ENCODE data around the gene MST1R.
"Not testable (repeated sequence)": the region's sequence is repeated elsewhere in the genome, so short reads cannot be mapped to it uniquely, and the experiment has no call there.

The MST1R gene
- 0 to 0.21 (median 0.07) reads per million in 18 experiments for total RNA-seq

- DNase-seq, result peak; percentile 30 to 53
Measured at GRCh38 chr3:49903451-49904424, at the start of gene MST1R. MST1R (minus strand) TSS chr3:49903873; CDS start chr3:49903609, 264 bp downstream.

GRCh38 chr3:49952924-49953323, 49.3 kb upstream of the MST1R start:
- no peak for DNase-seq

GRCh38 chr3:49942651-49943050, 39.0 kb upstream of the MST1R start:
- DNase-seq, result peak in 1 of 2 donors; percentile 11

- DNase-seq, result peak in 1 of 2 donors; percentile 5
Measured at GRCh38 chr3:49940667-49941249, 37.1 kb upstream of the MST1R start.

DNA sequence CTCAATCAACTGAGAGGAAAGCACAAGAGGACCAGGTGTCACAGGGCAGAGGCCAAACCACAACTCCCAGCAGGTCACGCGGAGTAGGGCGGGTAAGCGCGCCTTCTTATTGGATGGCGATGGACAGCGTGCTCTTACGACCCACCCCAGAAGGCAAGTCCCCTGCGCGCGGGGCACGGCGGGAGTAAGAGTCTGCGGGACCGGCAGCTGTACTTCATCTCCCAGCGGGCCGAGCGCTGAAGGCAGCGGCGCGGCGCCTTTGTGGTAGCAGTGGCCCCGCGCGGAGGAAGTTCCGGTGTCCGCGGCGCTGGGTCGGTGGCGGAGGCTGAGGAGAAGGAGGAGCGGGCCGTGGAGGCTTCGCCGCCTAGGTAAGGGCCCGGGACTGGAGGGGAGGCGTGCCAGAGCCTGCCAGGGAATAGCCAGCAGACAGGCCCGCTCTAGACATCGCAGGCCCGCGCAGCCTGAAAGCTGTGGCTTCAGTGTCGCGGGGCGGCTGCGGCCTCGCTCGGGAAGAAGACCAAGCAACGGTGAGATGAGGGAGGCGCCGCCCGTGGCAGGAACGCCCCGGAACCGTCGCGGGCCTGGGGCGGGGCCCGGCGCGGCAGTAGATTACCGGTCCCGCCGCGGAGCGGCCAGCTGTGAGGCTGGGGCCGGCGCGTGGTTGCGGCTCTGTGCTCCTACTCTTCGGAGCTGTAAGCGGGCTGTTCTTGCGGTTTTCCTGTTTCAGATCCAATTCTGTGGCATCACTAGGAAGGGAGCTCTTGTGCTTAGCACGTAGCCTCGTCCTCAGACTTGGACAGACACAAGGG, 36.4 kb upstream of the MST1R start, which contains the start of gene RBM6:
Gene RBM6 (plus strand): TSS at position 293 of the 809 bp plus-strand sequence. CDS start 22,492 bp downstream, outside the sequence.
- peak; percentile 97 to 99 for DNase-seq

DNA sequence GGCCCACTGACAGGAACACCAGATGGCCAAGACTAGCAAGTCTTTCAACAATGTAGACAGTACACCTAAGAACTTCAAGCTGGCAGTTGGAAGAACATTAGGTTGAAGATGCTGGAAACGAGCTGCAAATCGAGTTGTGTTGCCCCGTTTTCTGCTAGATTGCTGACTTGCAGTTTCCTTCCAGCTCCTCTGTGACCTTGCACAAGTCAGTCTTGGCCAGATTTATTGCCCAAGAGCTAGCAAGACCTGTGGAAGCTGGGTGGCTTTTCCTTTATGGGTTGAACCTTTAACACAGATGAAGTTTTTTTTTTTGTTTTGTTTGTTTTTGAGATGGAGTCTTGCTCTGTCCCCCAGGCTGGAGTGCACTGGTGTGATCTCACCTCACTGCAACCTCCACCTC, 33.4 kb upstream of the MST1R start:
- peak; percentile 67 for DNase-seq

DNA sequence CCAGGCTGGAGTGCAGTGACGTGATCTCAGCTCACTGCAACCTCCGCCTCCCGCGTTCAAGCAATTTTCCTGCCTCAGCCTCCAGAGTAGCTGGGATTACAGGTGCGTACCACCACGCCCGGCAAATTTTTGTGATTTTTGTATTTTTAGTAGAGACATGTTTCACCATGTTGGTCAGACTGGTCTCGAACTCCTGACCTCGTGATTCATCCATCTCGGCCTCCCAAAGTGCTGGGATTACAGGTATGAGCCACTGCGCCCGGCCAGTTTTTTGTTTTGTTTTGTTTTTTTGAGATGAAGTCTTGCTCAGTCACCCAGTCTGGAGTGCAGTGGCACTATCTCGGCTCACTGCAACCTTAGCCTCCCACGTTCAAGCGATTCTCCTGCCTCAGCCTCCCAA, 28.6 kb upstream of the MST1R start:
- DNase-seq, result not testable (repeated sequence)

- peak; percentile 5 to 14 for DNase-seq
Measured at GRCh38 chr3:49930922-49931321, 27.2 kb upstream of the MST1R start.

GRCh38 chr3:49930168-49930690, 26.6 kb upstream of the MST1R start:
- DNase-seq, result peak; percentile 3 to 12

DNA sequence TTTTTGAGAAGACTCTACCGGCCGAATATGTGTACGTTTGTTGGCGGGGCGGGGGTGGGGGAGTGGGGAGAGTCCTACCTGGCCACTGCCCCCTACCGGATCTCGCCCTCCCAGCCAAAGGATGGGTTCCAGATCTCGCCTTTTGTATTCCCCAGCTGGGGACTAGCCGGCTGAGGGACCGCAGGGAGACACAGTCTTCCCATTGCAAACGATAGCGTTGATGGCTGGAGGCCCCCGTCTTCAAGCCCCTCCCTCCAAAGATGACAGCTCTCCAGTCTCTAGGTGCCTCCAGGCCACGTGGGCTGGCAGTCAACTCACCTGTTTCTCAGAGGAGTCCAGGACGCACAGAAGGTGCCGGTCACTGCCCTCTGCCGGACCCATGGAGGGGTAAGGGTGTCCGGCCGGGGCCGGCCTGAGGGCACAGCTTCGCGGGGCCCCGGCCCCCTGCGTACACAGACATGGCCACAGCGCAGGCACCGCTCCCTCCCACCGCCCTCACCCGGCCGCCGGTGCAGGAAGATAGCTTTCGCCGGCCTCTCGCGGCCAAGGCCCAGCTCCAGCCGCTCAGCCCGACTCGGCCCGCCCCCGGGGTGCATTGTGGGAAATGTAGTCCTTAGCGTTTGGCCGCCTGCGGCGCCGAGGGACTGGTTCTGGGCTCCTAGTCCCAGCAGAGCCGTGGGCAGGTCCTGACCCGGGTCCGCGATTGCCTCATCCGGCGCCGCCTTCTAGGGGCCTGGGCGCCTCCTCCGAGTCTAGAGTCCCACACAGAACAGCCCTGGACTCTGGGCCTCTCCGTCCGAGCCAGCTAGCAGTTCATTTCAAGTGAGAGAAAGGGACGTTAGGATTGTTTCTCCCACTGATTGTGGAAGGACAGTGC, 25.9 kb upstream of the MST1R start, which contains the start of gene MON1A:
Gene MON1A (minus strand): TSS at position 521 of the 877 bp plus-strand sequence. CDS start 16,465 bp downstream, outside the sequence.
- DNase-seq, result peak; percentile 92 to 94

DNA sequence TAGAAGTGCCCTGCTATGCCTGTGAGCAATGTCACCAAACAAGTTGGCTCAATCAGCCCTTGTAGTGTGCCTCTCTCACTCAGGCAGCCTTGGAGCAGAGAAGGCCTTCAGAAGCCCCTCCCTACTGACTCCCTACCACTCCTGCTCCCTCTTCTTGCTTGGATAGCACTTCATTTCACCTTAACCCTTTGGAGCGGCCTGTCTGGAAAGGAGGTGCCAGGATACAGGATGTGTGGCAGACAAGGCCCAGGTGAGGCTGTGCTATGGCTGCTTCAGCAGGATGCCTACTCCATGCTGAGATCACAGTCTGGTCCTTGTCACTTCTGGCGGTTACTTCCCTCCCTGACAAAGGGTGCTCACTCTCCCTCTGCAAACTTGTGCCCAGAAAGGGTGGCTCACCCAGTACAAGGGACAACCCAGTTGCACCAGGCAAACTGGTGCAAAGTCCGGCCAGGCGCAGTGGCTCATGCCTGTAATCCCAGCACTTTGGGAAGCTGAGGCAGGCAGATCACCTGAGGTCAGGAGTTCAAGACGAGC, 24.9 kb upstream of the MST1R start:
- no peak for DNase-seq

- DNase-seq, result no peak
Measured at GRCh38 chr3:49927798-49928197, 24.1 kb upstream of the MST1R start.

DNA sequence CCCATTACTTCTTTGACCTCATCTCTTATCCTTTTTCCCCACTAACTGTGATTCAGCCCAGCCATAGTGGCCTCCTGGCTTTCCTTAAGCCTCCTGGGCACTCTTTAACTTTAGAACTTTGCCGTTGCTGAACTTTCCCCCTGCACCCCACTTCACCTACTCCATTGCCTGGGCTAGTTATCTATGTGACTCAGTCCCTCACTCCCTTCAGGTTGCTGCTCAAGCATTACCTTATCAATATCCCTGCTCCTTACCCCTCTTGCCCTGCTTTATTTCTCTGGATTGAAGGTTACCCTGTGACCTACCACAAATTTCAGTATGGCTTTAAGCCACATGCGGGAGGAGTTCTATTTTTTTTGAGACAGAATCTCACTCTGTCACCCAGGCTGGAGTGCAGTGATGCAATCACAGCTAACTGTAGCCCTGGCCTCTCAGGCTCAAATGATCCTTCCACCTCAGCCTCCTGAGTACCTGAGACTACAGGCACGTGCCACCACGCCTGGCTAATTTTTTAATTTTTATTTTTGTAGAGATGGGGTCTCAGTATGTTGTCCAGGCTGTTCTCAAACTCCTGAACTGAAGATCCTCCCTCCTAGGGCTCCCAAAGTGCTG, 22.6 kb upstream of the MST1R start:
- DNase-seq, result no peak

- no peak for DNase-seq
Measured at GRCh38 chr3:49925485-49925884, 21.8 kb upstream of the MST1R start.

GRCh38 chr3:49924683-49925082, 21.0 kb upstream of the MST1R start:
- DNase-seq, result no peak

DNA sequence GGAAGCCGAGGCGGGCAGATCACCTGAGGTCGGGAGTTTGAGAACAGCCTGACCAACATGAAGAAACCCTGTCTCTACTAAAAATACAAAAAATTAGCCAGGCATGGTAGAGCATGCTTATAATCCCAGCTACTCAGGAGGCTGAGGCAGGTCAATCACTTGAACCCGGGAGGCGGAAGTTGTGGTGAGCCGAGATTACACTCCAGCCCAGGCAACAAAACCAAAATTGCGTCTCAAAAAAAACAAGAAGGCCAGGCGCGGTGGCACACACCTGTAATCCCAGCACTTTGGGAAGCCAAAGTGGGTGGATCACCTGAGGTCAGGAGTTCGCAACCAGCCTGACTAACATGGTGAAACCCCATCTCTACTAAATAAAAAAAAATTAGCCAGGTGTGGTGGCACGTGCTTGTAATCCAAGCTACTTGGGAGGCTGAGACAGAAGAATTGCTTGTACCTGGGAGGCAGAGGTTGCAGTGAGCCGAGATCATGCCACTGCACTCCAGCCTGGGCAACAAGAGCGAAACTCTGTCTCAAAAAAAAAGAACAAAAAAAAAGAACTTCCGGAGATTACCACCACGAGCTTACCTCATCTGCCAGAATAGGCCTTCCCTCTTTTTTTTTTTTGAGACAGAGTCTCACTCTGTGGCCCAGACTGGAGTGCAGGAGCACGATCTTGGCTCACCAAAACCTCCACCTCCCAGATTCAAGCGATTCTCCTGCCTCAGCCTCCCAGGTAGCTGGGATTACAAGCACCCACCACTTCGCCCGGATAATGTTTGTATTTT, 14.3 kb upstream of the MST1R start:
- peak; percentile 49 to 66 for DNase-seq

GRCh38 chr3:49916686-49917085, 13.0 kb upstream of the MST1R start:
- no peak for DNase-seq

GRCh38 chr3:49914906-49915305, 11.2 kb upstream of the MST1R start:
- DNase-seq, result peak; percentile 12 to 45

GRCh38 chr3:49912881-49913281, 9.2 kb upstream of the MST1R start:
- no peak for DNase-seq

DNA sequence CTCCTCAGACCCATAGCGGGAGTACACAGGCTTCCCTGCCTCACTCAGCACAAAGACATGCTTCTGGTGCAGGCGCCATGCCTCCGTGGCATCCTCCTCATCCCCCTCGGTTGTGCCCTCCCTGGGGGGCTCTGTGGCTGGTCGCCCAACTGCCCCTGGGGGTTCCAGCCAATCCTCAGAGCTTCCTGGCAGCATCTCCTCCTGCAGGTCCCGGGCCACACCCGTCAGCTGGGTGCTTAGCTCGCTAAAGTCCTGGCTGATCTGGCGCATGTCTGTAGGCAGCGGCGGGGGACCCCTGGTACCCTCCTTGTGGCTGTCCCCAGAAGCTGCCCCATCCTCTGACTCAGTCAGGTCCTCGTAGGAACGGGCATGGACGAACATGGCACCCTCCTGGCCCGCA, 7.9 kb upstream of the MST1R start:
- no peak for DNase-seq

Measured in inflammatory macrophage (primary cell).